ENCODE measurements around the gene PHC2. TPM values are rescaled to one million over a fixed set of nuclear protein-coding genes. Genes with fewer than 3 reads are reported as not detected.

PHC2 gene
- total and polyA plus RNA-seq, 8 donors, result 70.8 to 140 (median 109) TPM

DNA sequence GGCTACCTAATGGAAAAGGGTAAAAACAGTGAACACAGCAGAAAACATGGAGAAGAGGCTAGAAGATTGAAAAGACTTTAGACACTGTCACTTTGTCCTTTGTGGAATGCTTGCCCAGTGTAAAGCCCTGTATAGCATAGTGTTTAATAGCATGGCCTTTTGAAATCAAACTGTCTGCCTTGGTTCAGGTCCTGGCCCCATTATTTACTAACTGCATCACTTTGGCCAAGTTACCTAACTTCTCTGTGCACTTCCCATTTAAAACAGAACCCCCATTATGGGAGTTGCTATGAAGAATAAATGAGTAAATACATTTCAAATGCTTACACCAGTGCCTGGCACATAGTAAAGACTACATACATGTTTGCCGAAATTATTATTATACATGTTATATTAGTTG, 12.1 kb downstream of the PHC2 start:
- intact Hi-C loops (cut with DNase I; ENCODE audit: low total_unique reads), result no loop called here
- H3K27ac ChIP-seq, result no peak overlapping the region
- TF ChIP-seq POLR2AphosphoS5 (IDR thresholded peaks at IDR 0.05), result no peak
- TF ChIP-seq POLR2A (IDR thresholded peaks at IDR 0.05), result no peak
- TF ChIP-seq CTCF (IDR thresholded peaks at IDR 0.05), result no peak
- no peak for TF ChIP-seq EP300 (IDR thresholded peaks at IDR 0.05)
- DNase-seq, result no peak
- H3K36me3 ChIP-seq, result no peaks in the 10 kb centered on the region
- no peaks in the 10 kb centered on the region for H3K4me1 ChIP-seq
- WGBS, 5 donors, result 94 to 100% (median 96%) methylated on average over 1 of the region's 1 CpG
- H3K9me3 ChIP-seq, result peaks cover 0 to 30% (median 6%) of the 10 kb centered on the region in 4 donors
- H3K4me3 ChIP-seq, result no peak overlapping the region
- no peaks in the 10 kb centered on the region for H3K27me3 ChIP-seq

GRCh38 chr1:33414879-33415278, 16.0 kb downstream of the PHC2 start:
- peaks cover 0 to 12% (median 3%) of the 10 kb centered on the region in 4 donors for H3K4me1 ChIP-seq
- 82 to 92% (median 88%) methylated on average over 5 of the region's 5 CpGs for WGBS, 5 donors
- intact Hi-C loops (cut with DNase I; ENCODE audit: low total_unique reads), result no loop called here
- no peaks in the 10 kb centered on the region for H3K27me3 ChIP-seq
- H3K4me3 ChIP-seq, result no peak overlapping the region
- no peak for TF ChIP-seq EP300 (IDR thresholded peaks at IDR 0.05)
- no peak for TF ChIP-seq CTCF (IDR thresholded peaks at IDR 0.05)
- no peak for TF ChIP-seq POLR2AphosphoS5 (IDR thresholded peaks at IDR 0.05)
- TF ChIP-seq POLR2A (IDR thresholded peaks at IDR 0.05), result no peak
- no peak for DNase-seq
- peaks cover 0 to 30% (median 6%) of the 10 kb centered on the region in 4 donors for H3K9me3 ChIP-seq
- no peak overlapping the region for H3K27ac ChIP-seq
- no peaks in the 10 kb centered on the region for H3K36me3 ChIP-seq

- peak overlapping the region in 3 of 5 donors; percentile 6 to 24 (median 14) for H3K27ac ChIP-seq
- H3K36me3 ChIP-seq, result no peaks in the 10 kb centered on the region
- H3K4me1 ChIP-seq, result peaks cover 0 to 12% (median 3%) of the 10 kb centered on the region in 4 donors
- H3K4me3 ChIP-seq, result no peak overlapping the region
- no peaks in the 10 kb centered on the region for H3K27me3 ChIP-seq
- peak in 1 of 2 donors; percentile 58 for DNase-seq
- intact Hi-C loops (cut with DNase I; ENCODE audit: low total_unique reads), result no loop called here
- H3K9me3 ChIP-seq, result peaks cover 0 to 4% (median 1%) of the 10 kb centered on the region in 4 donors
- WGBS, 5 donors, result 40 to 46% (median 41%) methylated on average over 5 of the region's 5 CpGs
- TF ChIP-seq POLR2A (IDR thresholded peaks at IDR 0.05) (no peak), POLR2AphosphoS5 (IDR thresholded peaks at IDR 0.05) (peak in 1 of 3 donors; percentile 5)
Measured at GRCh38 chr1:33410091-33410701, 20.7 kb downstream of the PHC2 start.

DNA sequence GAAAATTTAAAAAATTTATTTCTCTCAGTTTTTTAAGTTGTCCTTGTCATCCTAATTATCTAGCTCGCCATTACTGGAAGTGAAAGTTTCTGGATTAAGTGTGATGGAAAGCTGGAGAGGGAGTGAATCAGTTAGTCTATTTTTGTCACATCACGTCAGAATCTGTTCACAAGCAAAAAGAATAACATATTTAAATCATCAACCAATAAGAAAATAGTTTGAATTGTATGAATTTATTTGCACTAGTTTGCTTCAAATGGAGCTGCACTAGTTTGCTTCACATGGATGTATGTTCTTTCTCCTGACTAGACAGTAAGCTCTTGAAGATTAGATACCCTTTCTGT, 22.8 kb downstream of the PHC2 start:
- intact Hi-C loops (cut with DNase I; ENCODE audit: low total_unique reads), result no loop called here
- no peaks in the 10 kb centered on the region for H3K9me3 ChIP-seq
- peaks cover 0 to 12% (median 3%) of the 10 kb centered on the region in 4 donors for H3K4me1 ChIP-seq
- no peak for TF ChIP-seq CTCF (IDR thresholded peaks at IDR 0.05)
- no peak for TF ChIP-seq POLR2A (IDR thresholded peaks at IDR 0.05)
- no peak for TF ChIP-seq EP300 (IDR thresholded peaks at IDR 0.05)
- TF ChIP-seq POLR2AphosphoS5 (IDR thresholded peaks at IDR 0.05), result no peak
- no peak for DNase-seq
- no peaks in the 10 kb centered on the region for H3K36me3 ChIP-seq
- 72 to 80% (median 73%) methylated on average over 2 of the region's 2 CpGs for WGBS, 5 donors
- peak overlapping the region in 1 of 5 donors; percentile 11 for H3K27ac ChIP-seq
- H3K27me3 ChIP-seq, result no peaks in the 10 kb centered on the region
- H3K4me3 ChIP-seq, result no peak overlapping the region
